ENCODE results near the gene NATD1.

NATD1 gene

GRCh38 chr17:21201298-21201595 lies 52.0 kb downstream of the NATD1 start:
- no peak overlapping the region for H3K4me3 ChIP-seq (ENCODE audit: low read depth, low read length)
- TF ChIP-seq CTCF (IDR thresholded peaks at IDR 0.05; ENCODE audit: low read depth, low read length): no peak

DNA sequence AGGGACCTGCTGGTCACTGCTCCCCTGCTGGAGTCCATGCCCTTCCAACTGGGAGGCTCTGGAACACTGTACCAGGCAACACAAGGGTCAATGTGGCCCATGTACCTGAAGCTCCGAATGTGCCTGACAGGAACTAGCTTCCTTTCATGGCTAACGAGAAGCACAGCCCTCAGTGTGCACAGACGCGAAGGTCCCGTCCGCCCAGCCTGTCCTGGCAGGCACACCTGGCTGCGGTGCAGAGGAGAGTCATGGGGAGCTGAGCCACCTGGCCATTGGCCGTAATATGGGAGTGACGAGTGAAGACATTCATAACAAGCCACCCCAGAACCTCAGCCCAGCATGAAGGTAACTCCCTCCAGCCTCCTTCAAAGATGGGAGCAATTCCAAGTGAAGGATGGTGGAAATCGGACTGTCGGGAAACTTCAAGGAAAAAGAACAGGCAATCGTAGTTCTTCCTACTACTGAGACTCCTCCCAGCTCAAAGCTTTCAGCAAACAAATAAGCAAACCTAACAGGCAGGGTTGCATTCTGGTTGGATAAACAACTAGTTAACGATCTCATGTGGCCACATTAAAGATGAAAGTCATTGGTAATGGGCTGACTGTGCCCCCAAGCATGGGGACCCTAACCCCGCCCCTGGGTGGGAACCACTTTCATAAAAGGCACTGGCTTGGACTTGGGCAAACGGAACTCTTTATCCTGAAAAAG lies 52.5 kb downstream of the NATD1 start:
- no peak overlapping the region for H3K4me3 ChIP-seq (ENCODE audit: low read depth, low read length)
- no peak for TF ChIP-seq CTCF (IDR thresholded peaks at IDR 0.05; ENCODE audit: low read depth, low read length)

DNA sequence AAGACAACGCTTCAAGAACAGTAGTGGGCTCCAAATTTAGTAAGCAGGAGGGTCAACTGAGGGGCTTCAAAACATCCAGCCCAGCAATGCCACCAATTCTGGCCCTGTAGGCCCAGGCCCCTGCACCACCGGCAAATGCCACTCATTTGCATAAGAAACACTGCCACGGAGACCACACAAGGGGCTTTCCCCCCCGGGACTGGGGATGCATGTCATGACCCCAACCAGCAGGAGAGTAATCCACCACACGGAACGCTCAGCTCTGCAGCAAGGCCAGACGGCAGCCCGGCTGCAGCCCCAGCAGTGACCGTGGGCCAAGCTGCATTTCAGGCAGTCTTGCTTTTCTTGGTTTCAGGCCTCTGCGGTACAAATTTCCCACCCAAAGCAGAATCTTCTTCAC lies 53.4 kb downstream of the NATD1 start:
- no peak for TF ChIP-seq CTCF (IDR thresholded peaks at IDR 0.05; ENCODE audit: low read depth, low read length)
- no peak overlapping the region for H3K4me3 ChIP-seq (ENCODE audit: low read depth, low read length)

DNA sequence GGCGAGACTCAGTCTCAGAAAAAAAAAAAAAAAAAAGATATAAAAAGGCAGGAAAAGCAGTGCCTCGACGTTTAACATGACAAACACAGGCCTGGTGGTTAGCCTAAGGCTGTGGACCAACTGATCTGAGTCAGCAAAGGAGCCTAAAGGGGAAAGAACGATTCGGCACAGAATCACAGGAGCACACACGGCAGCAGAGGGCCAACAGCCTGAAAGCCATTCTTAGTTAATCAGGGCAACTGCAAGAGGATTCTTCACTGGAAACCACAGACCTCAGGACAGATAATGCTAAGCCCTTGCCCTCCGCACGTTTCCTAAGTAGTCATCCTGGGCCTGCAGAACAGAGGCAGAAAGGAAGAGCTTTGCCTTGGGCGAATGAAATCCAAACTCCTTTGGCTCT lies 53.9 kb downstream of the NATD1 start:
- no peak overlapping the region for H3K4me3 ChIP-seq (ENCODE audit: low read depth, low read length)
- no peak for TF ChIP-seq CTCF (IDR thresholded peaks at IDR 0.05; ENCODE audit: low read depth, low read length)

GRCh38 chr17:21198411-21198810 lies 54.8 kb downstream of the NATD1 start:
- no peak for TF ChIP-seq CTCF (IDR thresholded peaks at IDR 0.05; ENCODE audit: low read depth, low read length)

GRCh38 chr17:21196126-21196525 lies 57.1 kb downstream of the NATD1 start:
- TF ChIP-seq CTCF (IDR thresholded peaks at IDR 0.05; ENCODE audit: low read depth, low read length): no peak
- no peak overlapping the region for H3K4me3 ChIP-seq (ENCODE audit: low read depth, low read length)

More at GRCh38 chr17:21198411-21198810, 54.8 kb downstream of the NATD1 start:
- H3K4me3 ChIP-seq (ENCODE audit: low read depth, low read length): no peak overlapping the region

DNA sequence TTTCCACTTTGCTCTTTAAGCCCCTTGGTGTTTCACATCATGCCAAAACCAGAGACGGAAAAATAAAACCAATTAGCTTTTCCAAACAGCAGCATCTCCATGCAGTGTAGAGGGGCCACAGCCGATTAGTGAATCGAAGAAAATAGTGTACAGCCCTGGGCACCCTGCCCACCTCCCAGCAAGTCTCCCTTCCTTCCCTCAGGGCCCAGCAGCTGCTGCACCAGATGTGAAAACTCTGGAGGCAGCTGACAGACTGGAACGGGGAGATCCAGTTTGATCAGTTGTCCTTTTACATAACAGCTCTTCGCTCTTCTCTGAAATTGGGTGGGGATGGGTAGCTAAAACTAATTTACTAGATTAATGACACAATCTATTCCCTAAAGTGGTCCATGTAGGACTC lies 58.5 kb downstream of the NATD1 start:
- no peak overlapping the region for H3K4me3 ChIP-seq (ENCODE audit: low read depth, low read length)
- no peak for TF ChIP-seq CTCF (IDR thresholded peaks at IDR 0.05; ENCODE audit: low read depth, low read length)

Data from WI38 (cell line).